HG02840 (cell line): ENCODE data around the gene DOCK2.

ENCODE experiments used
- ATAC-seq: cut with Tn5 transposase; IDR thresholded peaks from one replicate; pipeline ENCODE4 v1.9.1; 2021; ENCODE audit warnings: mild to moderate bottlenecking, moderate library complexity, moderate number of reproducible peaks; ENCODE audit not compliant: unreplicated experiment, low FRiP score

The DOCK2 gene

GRCh38 chr5:170104299-170104698 lies 467.2 kb downstream of the DOCK2 start:
- no peak for ATAC-seq

DNA sequence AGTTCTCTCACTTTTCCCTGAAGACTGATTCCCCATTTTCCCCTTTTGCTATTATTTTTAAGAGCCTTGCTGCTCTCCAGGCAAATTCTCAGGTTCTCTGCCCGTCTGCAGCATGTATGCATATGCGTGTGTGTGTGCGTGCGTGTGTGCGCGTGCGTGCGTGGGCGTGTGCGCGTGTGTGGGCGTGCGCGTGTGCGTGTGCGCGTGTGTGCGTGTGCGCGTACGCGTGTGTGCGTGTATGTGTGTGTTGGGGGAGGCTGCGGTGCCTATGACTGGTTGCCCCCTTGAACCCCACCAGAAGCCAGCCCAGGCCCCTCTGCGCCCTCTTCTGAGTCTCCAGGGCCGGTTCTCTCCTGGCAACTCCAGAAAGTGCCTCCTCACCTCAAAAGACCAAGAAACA lies 467.6 kb downstream of the DOCK2 start:
- ATAC-seq: no peak

DNA sequence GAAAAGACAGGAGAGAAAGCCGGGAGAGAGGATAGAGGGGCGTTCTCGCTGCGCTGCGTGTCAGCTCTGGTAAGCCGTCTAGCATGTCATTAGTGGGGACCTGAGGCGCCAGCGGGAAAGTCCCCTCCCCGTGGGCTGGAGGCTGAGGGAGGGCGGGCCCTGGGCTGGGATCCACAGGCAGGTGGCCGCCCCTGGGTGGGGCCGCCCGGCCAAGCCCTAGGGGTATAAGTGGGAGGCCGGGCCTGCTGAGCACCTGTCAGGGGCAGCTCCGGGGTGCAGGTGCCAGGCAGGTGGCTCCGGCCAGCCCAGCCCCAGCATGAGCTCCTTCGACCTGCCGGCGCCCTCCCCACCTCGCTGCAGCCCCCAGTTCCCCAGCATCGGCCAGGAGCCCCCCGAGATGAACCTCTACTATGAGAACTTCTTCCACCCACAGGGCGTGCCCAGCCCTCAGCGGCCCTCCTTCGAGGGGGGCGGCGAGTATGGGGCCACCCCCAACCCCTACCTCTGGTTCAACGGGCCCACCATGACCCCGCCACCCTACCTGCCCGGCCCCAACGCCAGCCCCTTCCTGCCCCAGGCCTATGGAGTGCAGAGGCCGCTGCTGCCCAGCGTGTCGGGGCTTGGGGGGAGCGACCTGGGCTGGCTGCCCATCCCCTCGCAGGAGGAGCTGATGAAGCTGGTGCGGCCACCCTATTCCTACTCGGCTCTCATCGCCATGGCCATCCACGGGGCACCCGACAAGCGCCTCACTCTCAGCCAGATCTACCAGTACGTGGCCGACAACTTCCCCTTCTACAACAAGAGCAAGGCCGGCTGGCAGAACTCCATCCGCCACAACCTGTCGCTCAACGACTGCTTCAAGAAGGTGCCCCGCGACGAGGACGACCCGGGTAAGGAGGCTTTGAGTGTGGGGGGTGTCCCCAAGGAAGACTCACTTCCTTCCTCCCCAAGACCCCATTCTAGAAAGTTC lies 468.9 kb downstream of the DOCK2 start, which contains the start of gene FOXI1:
Gene FOXI1 (plus strand): TSS at position 256 of the 970 bp plus-strand sequence. CDS start 61 bp downstream, at position 317.
- no peak for ATAC-seq

DNA sequence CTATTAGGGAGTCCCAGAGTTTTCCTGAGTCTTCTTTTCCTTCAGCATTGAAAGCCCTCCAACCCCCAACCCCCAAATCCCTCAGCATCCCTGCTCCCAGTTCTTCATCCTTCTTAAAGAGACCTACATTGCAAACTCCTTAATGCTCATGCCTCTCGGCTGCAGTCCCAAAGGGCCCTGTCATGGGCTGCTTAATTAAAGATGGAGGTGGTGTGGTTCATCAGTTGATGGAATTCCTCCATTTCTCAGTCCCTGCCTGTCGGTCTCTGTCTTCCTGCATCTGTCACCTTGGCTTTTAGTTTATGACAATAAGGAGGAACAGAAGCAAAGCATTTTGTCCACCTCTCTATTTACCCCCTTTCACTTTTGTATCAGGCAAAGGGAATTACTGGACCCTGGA lies 470.6 kb downstream of the DOCK2 start:
- ATAC-seq: no peak

DNA sequence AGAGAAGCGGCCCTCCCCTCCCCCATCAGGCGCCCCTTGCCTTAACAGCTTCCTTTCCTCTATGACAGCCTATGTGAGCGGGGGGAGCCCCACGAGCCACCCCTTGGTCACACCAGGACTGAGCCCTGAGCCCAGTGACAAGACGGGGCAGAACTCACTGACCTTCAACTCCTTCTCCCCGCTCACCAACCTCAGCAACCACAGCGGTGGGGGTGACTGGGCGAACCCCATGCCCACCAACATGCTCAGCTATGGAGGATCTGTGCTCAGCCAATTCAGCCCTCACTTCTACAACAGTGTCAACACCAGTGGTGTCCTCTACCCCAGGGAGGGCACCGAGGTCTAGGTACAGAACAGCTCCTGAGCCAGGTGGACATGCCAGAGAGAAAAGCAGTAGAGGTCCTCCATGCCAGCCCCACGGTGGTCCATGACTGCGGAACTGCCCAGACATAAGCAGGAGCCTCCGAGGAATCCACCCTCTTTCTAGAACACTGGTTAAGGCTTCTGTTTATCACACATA lies 471.3 kb downstream of the DOCK2 start:
- no peak for ATAC-seq

DNA sequence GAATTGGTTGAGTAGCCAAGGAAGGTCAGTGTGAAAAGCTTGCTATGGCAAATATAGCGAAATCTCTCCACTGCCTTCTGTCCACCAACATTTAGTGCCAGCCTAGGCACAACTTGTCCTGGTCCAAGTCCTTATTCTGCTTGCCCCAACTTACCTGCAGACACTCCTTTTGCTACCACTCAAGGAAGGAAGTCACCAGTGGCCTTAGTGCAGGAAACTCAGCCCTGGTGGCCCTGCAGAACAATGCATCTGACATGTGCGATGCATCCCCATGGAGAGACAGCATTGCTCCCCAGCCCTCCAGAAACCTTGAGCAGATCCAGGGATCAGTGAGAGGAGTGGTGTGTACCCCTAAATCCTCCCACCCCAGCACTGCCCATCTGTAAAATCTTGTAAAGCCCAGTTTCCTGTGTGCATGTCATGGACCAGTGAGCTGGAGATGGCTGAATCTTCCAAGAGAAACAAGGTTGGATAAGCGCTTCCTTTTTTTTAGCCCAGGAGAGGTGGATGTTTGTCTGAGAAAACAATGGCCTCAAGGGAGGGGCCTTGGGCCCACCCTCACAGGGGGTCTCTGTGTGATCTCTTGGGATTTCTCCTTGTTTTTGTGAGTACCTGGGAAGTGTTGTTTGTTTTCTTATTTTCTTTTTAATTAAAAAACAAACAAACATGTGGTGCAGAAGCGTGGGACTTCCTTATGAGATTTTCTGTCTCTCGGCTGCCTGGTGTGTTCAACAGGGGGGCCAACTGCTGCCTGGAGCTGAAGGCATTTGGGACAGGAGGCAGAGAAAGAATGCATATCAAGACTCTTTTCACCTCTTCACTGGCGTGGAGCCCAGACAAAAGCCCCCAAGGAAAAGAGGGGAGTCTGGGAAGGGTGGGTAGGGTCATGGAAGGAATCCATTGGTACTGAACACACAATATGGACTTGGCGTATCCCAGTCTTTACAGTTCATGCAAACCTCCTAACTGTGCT lies 472.3 kb downstream of the DOCK2 start:
- ATAC-seq: no peak

GRCh38 chr5:170110403-170111087 lies 473.5 kb downstream of the DOCK2 start:
- no peak for ATAC-seq

DNA sequence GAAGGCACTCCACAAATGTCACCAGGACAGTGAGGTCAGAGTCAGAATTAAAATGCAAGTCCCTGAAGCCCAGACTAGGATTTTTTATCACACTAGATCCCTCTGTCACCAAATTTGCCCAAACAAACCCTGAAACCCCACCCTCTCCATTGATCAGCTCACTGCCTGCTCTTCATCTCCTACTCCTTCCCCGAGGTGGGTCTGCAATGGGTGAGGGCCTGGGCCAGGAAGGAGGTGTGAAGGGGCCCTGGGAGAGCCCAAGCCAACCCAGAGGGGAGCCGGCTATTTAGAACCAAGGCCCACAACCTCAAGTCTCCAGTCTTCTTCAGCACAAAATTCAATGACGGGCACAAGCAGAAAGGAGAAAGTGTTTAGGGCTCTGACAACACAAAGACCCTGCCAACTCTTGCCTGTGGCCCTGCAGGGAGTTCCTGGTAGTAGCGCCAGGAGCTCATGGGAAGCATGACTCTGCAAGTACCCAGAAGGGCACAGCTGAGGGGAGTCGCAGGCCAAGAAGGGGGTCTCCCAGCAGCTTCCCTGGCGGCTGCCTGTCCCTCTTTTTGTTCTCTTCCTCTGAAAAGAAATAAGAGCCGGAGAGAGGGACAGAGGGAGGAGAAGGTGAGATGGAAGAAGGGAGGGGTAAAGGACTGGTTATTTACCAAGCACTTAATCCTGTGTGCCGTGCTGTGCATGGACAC lies 474.2 kb downstream of the DOCK2 start:
- ATAC-seq: no peak

DNA sequence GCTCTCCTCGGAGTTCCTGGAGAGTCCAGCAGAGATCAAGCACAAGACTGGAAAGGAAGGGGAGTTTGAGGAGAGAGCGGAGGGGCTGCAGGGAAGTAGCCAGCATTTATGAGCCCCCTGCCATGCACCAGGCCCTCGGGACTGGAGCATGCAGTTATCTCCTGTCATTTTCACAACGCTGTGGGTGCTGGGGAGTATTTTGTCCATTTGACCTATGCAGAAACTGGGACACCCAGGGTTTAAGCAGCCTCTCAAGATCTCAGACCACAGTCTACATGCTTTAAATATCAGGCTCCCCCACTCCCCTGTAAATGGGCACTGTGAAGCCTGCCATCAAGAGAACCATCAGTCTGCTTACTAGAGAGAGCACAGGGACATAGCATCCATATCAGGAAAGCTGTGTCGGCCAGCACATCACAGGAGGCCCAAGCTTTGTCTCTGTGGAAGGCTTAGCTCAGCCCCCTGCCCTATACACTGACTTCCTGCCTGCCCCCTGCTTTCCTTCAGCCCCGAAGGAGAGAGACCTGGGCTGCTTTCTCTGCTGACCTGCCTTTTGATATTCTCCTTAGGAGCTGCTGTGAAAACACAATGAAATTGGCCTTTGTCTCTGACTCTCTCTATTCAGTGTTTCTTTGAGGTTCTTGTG lies 475.9 kb downstream of the DOCK2 start:
- ATAC-seq: no peak

GRCh38 chr5:170113522-170113900 lies 476.4 kb downstream of the DOCK2 start:
- no peak for ATAC-seq

- no peak for ATAC-seq
Observed at GRCh38 chr5:170114271-170114670, 477.2 kb downstream of the DOCK2 start.

DNA sequence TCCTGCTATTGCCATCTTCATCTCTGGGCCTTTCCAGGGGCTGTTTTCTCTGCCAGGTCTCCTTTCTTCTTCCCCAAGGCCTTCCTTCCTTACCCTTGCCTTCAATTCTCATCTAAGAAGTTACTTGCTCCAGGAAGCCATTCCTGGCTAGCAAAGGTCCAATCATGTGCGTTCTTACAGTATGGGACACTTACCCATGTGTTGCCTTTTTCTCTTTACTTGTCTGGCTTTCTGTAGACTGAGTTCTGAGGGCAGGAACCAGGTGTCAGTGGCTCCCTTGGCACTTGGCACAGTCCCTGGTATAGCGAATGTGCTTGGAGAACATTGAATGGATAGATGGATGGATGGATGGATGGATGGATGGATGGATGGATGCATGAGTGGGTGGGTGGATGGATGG lies 478.9 kb downstream of the DOCK2 start:
- no peak for ATAC-seq

DNA sequence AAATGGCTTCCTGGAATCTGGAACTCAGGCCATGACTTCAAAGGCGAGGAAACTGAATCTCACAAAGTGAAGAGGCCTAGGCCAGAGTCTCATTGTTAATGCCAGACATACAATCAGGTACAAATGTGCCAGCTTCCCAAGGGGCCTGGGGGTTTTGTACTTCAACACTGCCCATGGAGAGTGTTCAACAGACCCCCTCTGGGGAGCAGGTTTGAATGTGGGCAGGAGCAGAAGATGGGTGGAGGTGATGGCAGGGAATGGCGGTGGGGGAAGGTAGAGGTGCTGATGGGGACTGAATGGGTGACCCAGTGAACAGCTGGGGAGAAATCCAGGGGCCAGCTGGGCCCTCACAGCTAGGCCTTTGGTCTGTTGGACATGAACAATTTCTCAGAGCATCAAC lies 480.7 kb downstream of the DOCK2 start:
- no peak for ATAC-seq

- ATAC-seq: no peak
Observed at GRCh38 chr5:170120576-170120975, 483.5 kb downstream of the DOCK2 start.

DNA sequence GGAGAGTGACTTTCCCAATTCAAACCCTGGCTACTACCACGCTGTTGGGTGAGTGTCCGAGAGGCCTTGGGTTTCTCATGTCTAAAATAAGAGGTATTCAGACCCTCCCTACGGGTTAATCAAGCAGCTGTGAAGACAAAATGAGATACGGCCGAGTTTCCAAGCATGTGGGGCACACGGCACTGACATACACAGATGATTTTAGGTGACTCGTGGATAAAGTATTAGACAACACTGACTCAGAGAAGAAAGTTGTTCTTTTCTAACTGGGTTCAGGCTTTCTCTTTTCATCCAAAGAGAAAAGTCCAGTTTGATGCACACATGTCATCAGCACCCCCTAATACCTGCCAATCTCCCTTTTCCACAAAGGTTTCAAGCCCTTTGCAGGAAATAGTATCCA lies 484.2 kb downstream of the DOCK2 start:
- no peak for ATAC-seq

- no peak for ATAC-seq
Observed at GRCh38 chr5:170126061-170126460, 489.0 kb downstream of the DOCK2 start.

DNA sequence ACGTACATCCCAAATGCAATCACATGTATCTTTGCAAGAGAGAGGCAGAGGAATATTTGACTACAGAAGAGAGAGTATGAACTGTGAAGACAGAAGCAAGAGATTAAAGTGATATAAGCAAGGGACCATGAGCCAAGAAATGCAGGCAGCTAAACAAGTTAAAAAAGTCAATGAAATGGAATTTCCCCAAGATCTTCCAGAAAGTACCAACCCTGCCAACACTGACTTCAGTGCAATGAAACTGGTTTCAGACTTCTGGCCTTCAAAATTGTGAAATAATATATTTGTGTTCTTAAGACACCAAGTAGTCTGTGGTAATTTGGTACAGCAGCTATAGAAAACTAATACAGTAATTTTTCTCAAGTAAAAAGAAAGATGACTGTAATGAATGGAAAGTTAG lies 489.6 kb downstream of the DOCK2 start:
- no peak for ATAC-seq

DNA sequence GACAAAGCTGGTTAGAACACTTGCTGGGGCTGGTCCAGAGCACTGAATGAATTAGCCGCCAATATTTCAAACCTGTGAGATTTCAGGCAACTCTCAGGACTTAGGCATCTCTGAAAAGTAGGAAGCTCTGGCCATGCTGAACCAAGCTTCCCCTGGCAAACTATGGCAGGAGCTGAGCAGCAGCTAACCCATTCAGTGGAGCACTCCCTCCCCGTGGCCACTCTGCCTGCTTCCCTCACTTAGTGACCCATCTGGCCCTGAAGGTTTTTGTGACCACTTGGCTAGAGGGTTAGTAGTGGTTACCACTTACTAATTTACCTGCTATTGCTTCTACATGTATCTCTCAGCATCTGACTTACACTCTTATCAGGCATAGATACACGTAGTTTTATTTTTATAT lies 494.2 kb downstream of the DOCK2 start:
- ATAC-seq: no peak

- no peak for ATAC-seq
Observed at GRCh38 chr5:170132269-170132975, 495.3 kb downstream of the DOCK2 start.
